Ramos (cell line): ENCODE results near the gene ATF7IP2.
"Not testable (repeated sequence)": the region's sequence is repeated elsewhere in the genome, so short reads cannot be mapped to it uniquely, and the experiment has no call there.

Source experiments
- in situ Hi-C: fragments of 300-500 bp; cut with MboI; formaldehyde crosslinking; loops from one replicate; pipeline ENCODE4 v1.14.3; 2022; ENCODE audit warnings: low sequenced_read_pairs; ENCODE audit not compliant: unreplicated experiment

The ATF7IP2 gene

GRCh38 chr16:10502776-10503175 lies 116.9 kb downstream of the ATF7IP2 start:
- in situ Hi-C loops: no loop called here

GRCh38 chr16:10504404-10504885 lies 118.6 kb downstream of the ATF7IP2 start:
- in situ Hi-C loops: no loop called here

- in situ Hi-C loops: not testable (repeated sequence)
These were observed 119.4 kb downstream of the ATF7IP2 start for GRCh38 chr16:10505286-10505685.

GRCh38 chr16:10509534-10510025 lies 123.7 kb downstream of the ATF7IP2 start:
- in situ Hi-C loops: loop anchor here (5.0 kb wide), 2 partner anchors 228 to 252 kb away; no protein-coding TSS in a partner anchor

GRCh38 chr16:10510279-10510678 lies 124.4 kb downstream of the ATF7IP2 start:
- in situ Hi-C loops: loop anchor here (5.0 kb wide), 2 partner anchors 227 to 253 kb away; no protein-coding TSS in a partner anchor

GRCh38 chr16:10511829-10512228 lies 126.0 kb downstream of the ATF7IP2 start:
- in situ Hi-C loops: loop anchor here (5.0 kb wide), 2 partner anchors 225 to 255 kb away; no protein-coding TSS in a partner anchor

- in situ Hi-C loops: loop anchor here (5.0 kb wide), 3 partner anchors 223 to 403 kb away; no protein-coding TSS in a partner anchor
These were observed 128.7 kb downstream of the ATF7IP2 start for GRCh38 chr16:10514369-10515055.

GRCh38 chr16:10517868-10518267 lies 132.0 kb downstream of the ATF7IP2 start:
- in situ Hi-C loops: loop anchor here (5.0 kb wide), 1 partner anchor 399 kb away; no protein-coding TSS in a partner anchor

GRCh38 chr16:10518479-10519041 lies 132.7 kb downstream of the ATF7IP2 start:
- in situ Hi-C loops: loop anchor here (5.0 kb wide), 1 partner anchor 399 kb away; no protein-coding TSS in a partner anchor

GRCh38 chr16:10519297-10519696 lies 133.4 kb downstream of the ATF7IP2 start:
- in situ Hi-C loops: loop anchor here (5.0 kb wide), 1 partner anchor 398 kb away; no protein-coding TSS in a partner anchor

GRCh38 chr16:10519929-10520868 lies 134.3 kb downstream of the ATF7IP2 start:
- in situ Hi-C loops: loop anchor here (5.0 kb wide), 1 partner anchor 397 kb away; no protein-coding TSS in a partner anchor

GRCh38 chr16:10520869-10521578 lies 135.2 kb downstream of the ATF7IP2 start:
- in situ Hi-C loops: no loop called here

GRCh38 chr16:10521681-10522274 lies 135.9 kb downstream of the ATF7IP2 start:
- in situ Hi-C loops: no loop called here

- in situ Hi-C loops: no loop called here
These were observed 137.1 kb downstream of the ATF7IP2 start for GRCh38 chr16:10522966-10523365.

- in situ Hi-C loops: no loop called here
These were observed 139.5 kb downstream of the ATF7IP2 start for GRCh38 chr16:10525214-10525825.

GRCh38 chr16:10526962-10527361 lies 141.1 kb downstream of the ATF7IP2 start:
- in situ Hi-C loops: no loop called here

GRCh38 chr16:10528635-10529034 lies 142.8 kb downstream of the ATF7IP2 start:
- in situ Hi-C loops: no loop called here

- in situ Hi-C loops: no loop called here
These were observed 144.2 kb downstream of the ATF7IP2 start for GRCh38 chr16:10529895-10530669.
